ENCODE data around the gene C2CD3. TPM values are rescaled to one million over a fixed set of nuclear protein-coding genes. Genes with fewer than 3 reads are reported as not detected.

C2CD3 gene
- total and polyA plus RNA-seq, 9 of the 15 experiments (the other 6 are each of a cell fraction or from before 2014, with no cell fraction given), result 4.4 to 20.2 (median 15.4) TPM

DNA sequence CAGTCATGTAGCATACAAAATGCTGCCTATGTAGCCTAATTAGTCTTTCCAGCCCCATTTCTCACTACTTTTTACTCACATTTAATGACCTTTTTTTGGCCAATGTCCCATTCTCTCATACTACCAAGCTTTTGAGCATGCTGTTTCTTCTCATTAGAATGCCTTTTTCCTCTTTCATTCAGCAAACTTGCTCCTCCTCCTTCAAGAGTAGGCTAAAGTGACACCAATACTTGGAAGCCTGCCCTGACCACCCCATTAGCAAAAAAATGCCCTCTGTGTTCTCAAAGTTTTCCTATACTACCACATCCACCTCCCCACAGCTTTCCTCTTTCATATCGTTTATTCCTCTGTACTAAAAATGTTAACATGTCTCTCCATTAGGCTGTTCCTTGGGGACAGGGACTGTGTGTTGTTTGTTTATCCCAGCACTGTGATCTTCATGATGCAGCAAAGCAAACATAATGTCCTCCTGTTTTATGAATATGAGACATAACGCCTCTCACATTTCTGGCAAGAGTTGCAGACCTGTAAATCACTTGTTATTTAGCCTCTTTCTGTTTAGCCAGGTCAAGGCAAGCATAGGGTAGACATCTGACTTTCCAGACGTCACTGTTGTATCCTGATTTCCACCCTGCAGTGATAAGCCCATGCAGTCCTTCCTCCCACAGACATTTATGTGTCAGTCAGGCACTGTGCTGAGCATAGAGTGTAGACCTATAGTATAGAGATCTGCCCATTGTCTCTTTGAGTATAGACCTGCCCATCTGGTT is 99.9 kb downstream of the C2CD3 start (continued):
- TF ChIP-seq, protein P1, sequence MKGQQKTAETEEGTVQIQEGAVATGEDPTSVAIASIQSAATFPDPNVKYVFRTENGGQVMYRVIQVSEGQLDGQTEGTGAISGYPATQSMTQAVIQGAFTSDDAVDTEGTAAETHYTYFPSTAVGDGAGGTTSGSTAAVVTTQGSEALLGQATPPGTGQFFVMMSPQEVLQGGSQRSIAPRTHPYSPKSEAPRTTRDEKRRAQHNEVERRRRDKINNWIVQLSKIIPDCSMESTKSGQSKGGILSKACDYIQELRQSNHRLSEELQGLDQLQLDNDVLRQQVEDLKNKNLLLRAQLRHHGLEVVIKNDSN (CRISPR knock-in tag; IDR thresholded peaks at IDR 0.05), result no peak
- TF ChIP-seq CREBBP (IDR thresholded peaks at IDR 0.05; ENCODE audit: low read depth, low read length) (no peak), PURB (CRISPR knock-in tag; IDR thresholded peaks at IDR 0.05; ENCODE audit: low read depth) (no peak), MEF2A (IDR thresholded peaks at IDR 0.05; ENCODE audit: control insufficient read depth, low read depth, low read length) (no peak), KDM4B (IDR thresholded peaks at IDR 0.05; ENCODE audit: borderline replicate concordance in 2 of 2, low read depth in 1 of 2) (no peak), MCM3 (IDR thresholded peaks at IDR 0.05) (no peak), TEAD4 (IDR thresholded peaks at IDR 0.05; ENCODE audit: low read length) (peak; percentile 90), TEAD4 (CRISPR knock-in tag; IDR thresholded peaks at IDR 0.05; ENCODE audit: borderline replicate concordance) (no peak), ZNF445 (CRISPR knock-in tag; IDR thresholded peaks at IDR 0.05; ENCODE audit: low read depth) (no peak), ZNF263 (CRISPR knock-in tag; IDR thresholded peaks at IDR 0.05; ENCODE audit: borderline replicate concordance) (no peak; the same call in 1 of the 2 replicates), YY1 (IDR thresholded peaks at IDR 0.05; ENCODE audit: borderline replicate concordance in 1 of 3, control insufficient read depth in 1 of 3, extremely low read depth in 1 of 3, insufficient read depth in 3 of 3, insufficient read length in 1 of 3, insufficient replicate concordance in 2 of 3, low read depth in 1 of 3, low read length in 2 of 3) (no peak), TEAD1 (CRISPR knock-in tag; IDR thresholded peaks at IDR 0.05) (no peak), NFE2L1 (tag; IDR thresholded peaks at IDR 0.05; ENCODE audit: borderline replicate concordance, low read depth) (no peak), KLF16 (IDR thresholded peaks at IDR 0.05) (peak; percentile 63; the same call in 1 of the 2 replicates), HDAC8 (tag; IDR thresholded peaks at IDR 0.05) (no peak), ELF2 (CRISPR knock-in tag; IDR thresholded peaks at IDR 0.05) (no peak), SETDB1 (IDR thresholded peaks at IDR 0.05; ENCODE audit: low read length) (no peak), TEAD2 (tag; IDR thresholded peaks at IDR 0.05) (no peak), ZNF644 (tag; IDR thresholded peaks at IDR 0.05; ENCODE audit: low read depth) (no peak), FOXJ2 (tag; IDR thresholded peaks at IDR 0.05) (no peak)
- TF ChIP-seq, protein P2, sequence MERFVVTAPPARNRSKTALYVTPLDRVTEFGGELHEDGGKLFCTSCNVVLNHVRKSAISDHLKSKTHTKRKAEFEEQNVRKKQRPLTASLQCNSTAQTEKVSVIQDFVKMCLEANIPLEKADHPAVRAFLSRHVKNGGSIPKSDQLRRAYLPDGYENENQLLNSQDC (CRISPR knock-in tag; IDR thresholded peaks at IDR 0.05), result no peak
- TF ChIP-seq, protein P3, sequence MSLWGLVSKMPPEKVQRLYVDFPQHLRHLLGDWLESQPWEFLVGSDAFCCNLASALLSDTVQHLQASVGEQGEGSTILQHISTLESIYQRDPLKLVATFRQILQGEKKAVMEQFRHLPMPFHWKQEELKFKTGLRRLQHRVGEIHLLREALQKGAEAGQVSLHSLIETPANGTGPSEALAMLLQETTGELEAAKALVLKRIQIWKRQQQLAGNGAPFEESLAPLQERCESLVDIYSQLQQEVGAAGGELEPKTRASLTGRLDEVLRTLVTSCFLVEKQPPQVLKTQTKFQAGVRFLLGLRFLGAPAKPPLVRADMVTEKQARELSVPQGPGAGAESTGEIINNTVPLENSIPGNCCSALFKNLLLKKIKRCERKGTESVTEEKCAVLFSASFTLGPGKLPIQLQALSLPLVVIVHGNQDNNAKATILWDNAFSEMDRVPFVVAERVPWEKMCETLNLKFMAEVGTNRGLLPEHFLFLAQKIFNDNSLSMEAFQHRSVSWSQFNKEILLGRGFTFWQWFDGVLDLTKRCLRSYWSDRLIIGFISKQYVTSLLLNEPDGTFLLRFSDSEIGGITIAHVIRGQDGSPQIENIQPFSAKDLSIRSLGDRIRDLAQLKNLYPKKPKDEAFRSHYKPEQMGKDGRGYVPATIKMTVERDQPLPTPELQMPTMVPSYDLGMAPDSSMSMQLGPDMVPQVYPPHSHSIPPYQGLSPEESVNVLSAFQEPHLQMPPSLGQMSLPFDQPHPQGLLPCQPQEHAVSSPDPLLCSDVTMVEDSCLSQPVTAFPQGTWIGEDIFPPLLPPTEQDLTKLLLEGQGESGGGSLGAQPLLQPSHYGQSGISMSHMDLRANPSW (CRISPR knock-in tag; IDR thresholded peaks at IDR 0.05), result no peak
- TF ChIP-seq, protein P4, sequence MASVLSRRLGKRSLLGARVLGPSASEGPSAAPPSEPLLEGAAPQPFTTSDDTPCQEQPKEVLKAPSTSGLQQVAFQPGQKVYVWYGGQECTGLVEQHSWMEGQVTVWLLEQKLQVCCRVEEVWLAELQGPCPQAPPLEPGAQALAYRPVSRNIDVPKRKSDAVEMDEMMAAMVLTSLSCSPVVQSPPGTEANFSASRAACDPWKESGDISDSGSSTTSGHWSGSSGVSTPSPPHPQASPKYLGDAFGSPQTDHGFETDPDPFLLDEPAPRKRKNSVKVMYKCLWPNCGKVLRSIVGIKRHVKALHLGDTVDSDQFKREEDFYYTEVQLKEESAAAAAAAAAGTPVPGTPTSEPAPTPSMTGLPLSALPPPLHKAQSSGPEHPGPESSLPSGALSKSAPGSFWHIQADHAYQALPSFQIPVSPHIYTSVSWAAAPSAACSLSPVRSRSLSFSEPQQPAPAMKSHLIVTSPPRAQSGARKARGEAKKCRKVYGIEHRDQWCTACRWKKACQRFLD (CRISPR knock-in tag; IDR thresholded peaks at IDR 0.05), result no peak
